Measurements from ENCODE around the gene REV1.

- TF ChIP-seq GATA2 (IDR thresholded peaks at IDR 0.05; ENCODE audit: low read depth, low read length) (no peak), GATA3 (IDR thresholded peaks at IDR 0.05; ENCODE audit: low read depth, low read length) (no peak)
Measured at GRCh38 chr2:99509387-99509786, 19.6 kb upstream of the REV1 start.

Data from SH-SY5Y (cell line).